Measurements from ENCODE around the gene DRD4.
A peak's percentile ranks its signal among the peaks of the same experiment; 100 is the strongest.
"Not testable (repeated sequence)": the region's sequence is repeated elsewhere in the genome, so short reads cannot be mapped to it uniquely, and the experiment has no call there.

The DRD4 gene

GRCh38 chr11:647672-648158, 10.6 kb downstream of the DRD4 start:
- DNase-seq: not testable (repeated sequence)

- DNase-seq: no peak
Observed at GRCh38 chr11:650482-650881, 13.4 kb downstream of the DRD4 start.

GRCh38 chr11:653136-653535, 16.1 kb downstream of the DRD4 start:
- not testable (repeated sequence) for DNase-seq

- DNase-seq: no peak
Observed at GRCh38 chr11:653837-654236, 16.8 kb downstream of the DRD4 start.

- DNase-seq: not testable (repeated sequence)
Observed at GRCh38 chr11:654444-654843, 17.4 kb downstream of the DRD4 start.

- no peak for DNase-seq
Observed at GRCh38 chr11:655036-655726, 18.1 kb downstream of the DRD4 start.

- no peak for DNase-seq
Observed at GRCh38 chr11:656426-656825, 19.4 kb downstream of the DRD4 start.

- no peak for DNase-seq
Observed at GRCh38 chr11:656866-657265, 19.8 kb downstream of the DRD4 start.

- no peak for DNase-seq
Observed at GRCh38 chr11:657691-658126, 20.6 kb downstream of the DRD4 start.

GRCh38 chr11:659532-660085, 22.5 kb downstream of the DRD4 start:
- DNase-seq: no peak

GRCh38 chr11:660281-660680, 23.2 kb downstream of the DRD4 start:
- DNase-seq: no peak

GRCh38 chr11:660681-661444, 23.8 kb downstream of the DRD4 start:
- no peak for DNase-seq

- peak; percentile 40 to 44 for DNase-seq
Observed at GRCh38 chr11:662689-663274, 25.7 kb downstream of the DRD4 start.

- DNase-seq: no peak
Observed at GRCh38 chr11:665062-665703, 28.1 kb downstream of the DRD4 start.

GRCh38 chr11:665704-666281, 28.7 kb downstream of the DRD4 start:
- DNase-seq: no peak

GRCh38 chr11:673866-674265, 36.8 kb downstream of the DRD4 start:
- DNase-seq: no peak

GRCh38 chr11:674406-674805, 37.3 kb downstream of the DRD4 start:
- no peak for DNase-seq

- no peak for DNase-seq
Observed at GRCh38 chr11:678297-678696, 41.2 kb downstream of the DRD4 start.

- DNase-seq: no peak
Observed at GRCh38 chr11:679271-680207, 42.5 kb downstream of the DRD4 start.

GRCh38 chr11:680476-680875, 43.4 kb downstream of the DRD4 start:
- no peak for DNase-seq

- no peak for DNase-seq
Observed at GRCh38 chr11:680970-681369, 43.9 kb downstream of the DRD4 start.

All from stimulated activated CD4-positive, alpha-beta T cell treated with anti-CD3 and anti-CD28 coated beads, Interleukin-2, amount 100 ng/mL, for 24 hours (primary cell).